ENCODE measurements around the gene SNX7.

SNX7 gene

GRCh38 chr1:98761219-98761865 lies 99.8 kb downstream of the SNX7 start:
- H3K4me3 ChIP-seq (ENCODE audit: low read length), result no peak overlapping the region
- peaks cover 7% of the 10 kb centered on the region for H3K4me1 ChIP-seq (ENCODE audit: low read length)
- H3K4me2 ChIP-seq (ENCODE audit: low read length), result no peak overlapping the region
- H3K9ac ChIP-seq (ENCODE audit: low read length), result no peak overlapping the region
- no peaks in the 10 kb centered on the region for H3K9me3 ChIP-seq (ENCODE audit: insufficient read depth, low read length)
- H4K20me1 ChIP-seq (ENCODE audit: insufficient read depth, low read length), result no peaks in the 10 kb centered on the region
- H3K27ac ChIP-seq (ENCODE audit: low read length), result no peak overlapping the region
- no peaks in the 10 kb centered on the region for H3K27me3 ChIP-seq (ENCODE audit: low read depth, low read length)
- no peaks in the 10 kb centered on the region for H3K79me2 ChIP-seq (ENCODE audit: low read length)
- TF ChIP-seq CTCF (IDR thresholded peaks at IDR 0.05; ENCODE audit: low read depth, low read length) (peak; percentile 22; the same call in 1 of the 2 replicates), EZH2phosphoT487 (IDR thresholded peaks at IDR 0.05; ENCODE audit: low read depth) (no peak)
- no peaks in the 10 kb centered on the region for H3K36me3 ChIP-seq (replicated peaks; ENCODE audit: low read depth, low read length)
- H2AFZ ChIP-seq (ENCODE audit: low read depth, low read length), result no peak overlapping the region

- no peaks in the 10 kb centered on the region for H4K20me1 ChIP-seq (ENCODE audit: insufficient read depth, low read length)
- H3K9ac ChIP-seq (ENCODE audit: low read length), result no peak overlapping the region
- H3K27ac ChIP-seq (ENCODE audit: low read length), result no peak overlapping the region
- no peaks in the 10 kb centered on the region for H3K9me3 ChIP-seq (ENCODE audit: insufficient read depth, low read length)
- no peak overlapping the region for H3K4me3 ChIP-seq (ENCODE audit: low read length)
- H3K4me1 ChIP-seq (ENCODE audit: low read length), result peaks cover 17% of the 10 kb centered on the region
- no peaks in the 10 kb centered on the region for H3K27me3 ChIP-seq (ENCODE audit: low read depth, low read length)
- no peak for TF ChIP-seq EZH2phosphoT487 (IDR thresholded peaks at IDR 0.05; ENCODE audit: low read depth)
- H3K4me2 ChIP-seq (ENCODE audit: low read length), result no peak overlapping the region
- H3K79me2 ChIP-seq (ENCODE audit: low read length), result no peaks in the 10 kb centered on the region
- H3K36me3 ChIP-seq (replicated peaks; ENCODE audit: low read depth, low read length), result no peaks in the 10 kb centered on the region
- H2AFZ ChIP-seq (ENCODE audit: low read depth, low read length), result no peak overlapping the region
Observed at GRCh38 chr1:98763488-98764150, 102.1 kb downstream of the SNX7 start.

GRCh38 chr1:98764485-98764884 lies 103.0 kb downstream of the SNX7 start:
- H3K4me1 ChIP-seq (ENCODE audit: low read length), result peaks cover 19% of the 10 kb centered on the region
- no peaks in the 10 kb centered on the region for H3K27me3 ChIP-seq (ENCODE audit: low read depth, low read length)
- no peak overlapping the region for H3K27ac ChIP-seq (ENCODE audit: low read length)
- H3K9ac ChIP-seq (ENCODE audit: low read length), result no peak overlapping the region
- TF ChIP-seq EZH2phosphoT487 (IDR thresholded peaks at IDR 0.05; ENCODE audit: low read depth), result no peak
- TF ChIP-seq CTCF (IDR thresholded peaks at IDR 0.05; ENCODE audit: low read depth, low read length), result no peak
- no peaks in the 10 kb centered on the region for H3K36me3 ChIP-seq (replicated peaks; ENCODE audit: low read depth, low read length)
- no peaks in the 10 kb centered on the region for H3K9me3 ChIP-seq (ENCODE audit: insufficient read depth, low read length)
- no peaks in the 10 kb centered on the region for H3K79me2 ChIP-seq (ENCODE audit: low read length)
- no peak overlapping the region for H3K4me3 ChIP-seq (ENCODE audit: low read length)
- H4K20me1 ChIP-seq (ENCODE audit: insufficient read depth, low read length), result no peaks in the 10 kb centered on the region
- H3K4me2 ChIP-seq (ENCODE audit: low read length), result no peak overlapping the region
- no peak overlapping the region for H2AFZ ChIP-seq (ENCODE audit: low read depth, low read length)

GRCh38 chr1:98766255-98766654 lies 104.7 kb downstream of the SNX7 start:
- no peak overlapping the region for H3K4me3 ChIP-seq (ENCODE audit: low read length)
- H3K4me1 ChIP-seq (ENCODE audit: low read length), result peaks cover 19% of the 10 kb centered on the region
- no peak overlapping the region for H3K9ac ChIP-seq (ENCODE audit: low read length)
- TF ChIP-seq CTCF (IDR thresholded peaks at IDR 0.05; ENCODE audit: low read depth, low read length) (no peak), EZH2phosphoT487 (IDR thresholded peaks at IDR 0.05; ENCODE audit: low read depth) (no peak)
- H3K4me2 ChIP-seq (ENCODE audit: low read length), result peak overlapping the region; percentile 44
- no peaks in the 10 kb centered on the region for H3K79me2 ChIP-seq (ENCODE audit: low read length)
- H3K36me3 ChIP-seq (replicated peaks; ENCODE audit: low read depth, low read length), result no peaks in the 10 kb centered on the region
- no peaks in the 10 kb centered on the region for H4K20me1 ChIP-seq (ENCODE audit: insufficient read depth, low read length)
- H2AFZ ChIP-seq (ENCODE audit: low read depth, low read length), result no peak overlapping the region
- no peaks in the 10 kb centered on the region for H3K9me3 ChIP-seq (ENCODE audit: insufficient read depth, low read length)
- H3K27ac ChIP-seq (ENCODE audit: low read length), result no peak overlapping the region
- no peaks in the 10 kb centered on the region for H3K27me3 ChIP-seq (ENCODE audit: low read depth, low read length)

Data from OCI-LY3 (cell line).